ENCODE data around the gene HOXD1. TPM values are rescaled to one million over a fixed set of nuclear protein-coding genes. Genes with fewer than 3 reads are reported as not detected.

HOXD1 gene
- total RNA-seq, 1 experiment from 2014 or later = not detected

- Mint-ChIP-seq H3K27me3 (ENCODE audit: low read depth) (peaks cover 100% of the 10 kb centered on the region), H3K4me3 (no peak overlapping the region), H3K9me3 (peaks cover 0 to 5% of the 10 kb centered on the region in 2 experiments; a peak in 3 of 5 replicates), H3K36me3 (ENCODE audit: insufficient read depth in 1 of 3, low read depth in 3 of 3) (no peaks in the 10 kb centered on the region; a peak in 1 of 7 replicates), H3K27ac (no peak overlapping the region), H3K4me1 (peaks cover 6 to 29% of the 10 kb centered on the region in 2 experiments; a peak in 3 of 4 replicates)
- Histone ChIP-seq H3K18ac (ENCODE audit: insufficient read length, low read depth, low read length) (no peak overlapping the region), H4K5ac (ENCODE audit: insufficient read length, low read depth, low read length) (no peak overlapping the region), H4K20me1 (ENCODE audit: control insufficient read depth, insufficient read depth, insufficient read length) (peaks cover 2% of the 10 kb centered on the region), H3K4me1 (ENCODE audit: insufficient read depth, low read length) (no peaks in the 10 kb centered on the region; the same call in 1 of the 2 replicates), H2BK12ac (ENCODE audit: insufficient read length, low read depth, low read length) (no peak overlapping the region), H2BK120ac (ENCODE audit: low read depth, low read length, poor library complexity, severe bottlenecking) (no peak overlapping the region), H3K14ac (ENCODE audit: insufficient read depth, low read length) (no peak overlapping the region), H3K79me1 (ENCODE audit: insufficient read depth, low read depth, low read length, poor library complexity, severe bottlenecking) (no peaks in the 10 kb centered on the region), H2BK5ac (ENCODE audit: insufficient read length, low read length) (no peak overlapping the region), H3K56ac (ENCODE audit: insufficient read length, low read depth, low read length) (no peak overlapping the region), H3K23me2 (ENCODE audit: insufficient read length, low read depth, low read length, poor library complexity, severe bottlenecking) (no peaks in the 10 kb centered on the region), H3K23ac (ENCODE audit: insufficient read length, low read depth, low read length) (no peak overlapping the region), H3K79me2 (ENCODE audit: insufficient read depth, low read length) (no peaks in the 10 kb centered on the region), H2BK15ac (ENCODE audit: low read depth, low read length) (no peak overlapping the region), H2AFZ (ENCODE audit: low read length) (no peak overlapping the region), H3K27me3 (ENCODE audit: insufficient read depth, low read length) (peaks cover 100% of the 10 kb centered on the region), H3T11ph (ENCODE audit: low read length) (no peak overlapping the region), H3K9ac (ENCODE audit: extremely low read depth, insufficient read length, low read length) (no peak overlapping the region), H2BK20ac (ENCODE audit: low read depth, low read length, poor library complexity, severe bottlenecking) (no peak overlapping the region), H3K4me2 (ENCODE audit: insufficient read depth, insufficient read length, low read length) (no peak overlapping the region), H4K91ac (ENCODE audit: insufficient read length, low read depth, low read length) (no peak overlapping the region), H3K4ac (ENCODE audit: low read depth, low read length) (no peak overlapping the region), H4K8ac (replicated peaks; ENCODE audit: insufficient read length, low read depth, low read length) (no peak overlapping the region), H2AK5ac (ENCODE audit: insufficient read length, low read length) (no peak overlapping the region), H3K27ac (ENCODE audit: insufficient read length, low read depth, low read length) (no peak overlapping the region), H3K9me3 (ENCODE audit: control insufficient read depth, low read depth, low read length) (no peaks in the 10 kb centered on the region)
- TF ChIP-seq CTCF (conservative IDR thresholded peaks at IDR 0.05) = no peak
- no CpG with 5 or more reads among the region's 8 CpGs for WGBS (ENCODE audit: extremely low coverage, insufficient read length, low lambda C conversion rate)
- no peak for DNase-seq
Observed at GRCh38 chr2:176156301-176156806, 32.1 kb upstream of the HOXD1 start.
